Ascending aorta (tissue), 2 donors: ENCODE measurements around the gene CDC42SE1. TPM values are rescaled to one million over a fixed set of nuclear protein-coding genes. Genes with fewer than 3 reads are reported as not detected.
A peak's percentile ranks its signal among the peaks of the same experiment; 100 is the strongest.

Experiments used
- DNase-seq, 2 donors: peaks; one replicate each; pipeline ENCODE4 v3.0.0-alpha.2; 2019; ENCODE audit warnings: low spot score in 2 of 2
- H3K27ac ChIP-seq, 2 donors: fragments of 200-600 bp; sonication (generic); one replicate each; pipeline ENCODE4 v1.5.1; 2016 to 2017; ENCODE audit warnings: mild to moderate bottlenecking in 1 of 2
- H3K27me3 ChIP-seq: fragments of 200-600 bp; sonication (generic); one replicate; pipeline ENCODE4 v1.5.1; 2017
- H3K36me3 ChIP-seq, 2 donors: fragments of 200-600 bp; sonication (generic); one replicate each; pipeline ENCODE4 v1.5.1; 2016
- H3K4me1 ChIP-seq, 2 donors: fragments of 200-600 bp; sonication (generic); one replicate each; pipeline ENCODE4 v1.5.1; 2016 to 2017; ENCODE audit warnings: mild to moderate bottlenecking in 1 of 2
- H3K4me3 ChIP-seq, 2 donors: fragments of 200-600 bp; sonication (generic); one replicate each; pipeline ENCODE4 v1.5.1; 2016 to 2017; ENCODE audit warnings: mild to moderate bottlenecking in 1 of 2
- H3K9me3 ChIP-seq, 2 donors: fragments of 200-600 bp; sonication (generic); one replicate each; pipeline ENCODE4 v1.5.1; 2016
- CTCF ChIP-seq, 3 experiments: fragments of 200-600 bp in 2 of 3; fragments of 450-650 bp in 1 of 3; sonication (generic) in 2 of 3; IDR thresholded peaks; one replicate each; pipeline ENCODE4 v1.5.1; 2016 to 2019; ENCODE audit warnings: antibody characterized with exemption in 3 of 3, mild to moderate bottlenecking in 1 of 3, moderate library complexity in 1 of 3
- intact Hi-C: fragments of 100-400 bp; cut with DNase I; formaldehyde crosslinking; loops from one replicate; pipeline ENCODE4 v1.15.1; 2023
- total RNA-seq: library from RNA; depleted of rRNA; stranded (reverse); fragments of >200 nt; gene quantifications from one replicate; pipeline ENCODE4 v1.1.0, GENCODE V29; 2016

The CDC42SE1 gene
- total RNA-seq, 1 donor from 2014 or later = 42.4 TPM

GRCh38 chr1:151010346-151010726 is 49.1 kb downstream of the CDC42SE1 start:
- Histone ChIP-seq H3K4me1 (peaks cover 3 to 28% of the 10 kb centered on the region in 2 donors), H3K4me3 (no peak overlapping the region), H3K27ac (no peak overlapping the region), H3K9me3 (no peaks in the 10 kb centered on the region), H3K36me3 (no peaks in the 10 kb centered on the region), H3K27me3 (no peaks in the 10 kb centered on the region)
- no peak for DNase-seq
- no peak for TF ChIP-seq CTCF (IDR thresholded peaks at IDR 0.05)
- intact Hi-C loops = no loop called here

GRCh38 chr1:151009674-151010345 is 49.6 kb downstream of the CDC42SE1 start:
- Histone ChIP-seq H3K27me3 (no peaks in the 10 kb centered on the region), H3K27ac (peak overlapping the region in 1 of 2 donors; percentile 81), H3K9me3 (no peaks in the 10 kb centered on the region), H3K4me3 (peak overlapping the region; percentile 70 to 71), H3K36me3 (no peaks in the 10 kb centered on the region), H3K4me1 (peaks cover 6 to 33% of the 10 kb centered on the region in 2 donors)
- no peak for DNase-seq
- intact Hi-C loops = loop anchor here (2.0 to 10.0 kb wide), 3 partner anchors 49 to 315 kb away; partner anchors contain the start of genes ARNT, CDC42SE1 and GOLPH3L
- no peak for TF ChIP-seq CTCF (IDR thresholded peaks at IDR 0.05)

GRCh38 chr1:151009206-151009587 is 50.2 kb downstream of the CDC42SE1 start:
- Histone ChIP-seq H3K4me1 (peaks cover 7 to 39% of the 10 kb centered on the region in 2 donors), H3K27me3 (no peaks in the 10 kb centered on the region), H3K4me3 (peak overlapping the region; percentile 70 to 71), H3K36me3 (no peaks in the 10 kb centered on the region), H3K9me3 (no peaks in the 10 kb centered on the region), H3K27ac (peak overlapping the region; percentile 77 to 81)
- TF ChIP-seq CTCF (IDR thresholded peaks at IDR 0.05) = no peak
- DNase-seq = no peak
- intact Hi-C loops = loop anchor here (2.0 to 10.0 kb wide), 3 partner anchors 50 to 314 kb away; partner anchors contain the start of genes ARNT, CDC42SE1 and GOLPH3L

GRCh38 chr1:151008244-151009205 is 50.9 kb downstream of the CDC42SE1 start, which contains the start of gene PRUNE1:
Gene PRUNE1 (plus strand): TSS chr1:151008449. CDS start chr1:151008633, 184 bp downstream.
- peak within 1 kb of the TSS; percentile 70 to 71 for H3K4me3 ChIP-seq
- no peaks in the 10 kb centered on the region for H3K9me3 ChIP-seq
- no peaks in the 10 kb centered on the region for H3K27me3 ChIP-seq
- intact Hi-C loops = loop anchor here (1.0 to 10.0 kb wide), 5 partner anchors 31 to 314 kb away; partner anchors contain the start of genes ARNT, CDC42SE1, GABPB2 and GOLPH3L
- DNase-seq = peak; percentile 84 to 97
- peak within 1 kb of the TSS; percentile 85 to 87 for H3K27ac ChIP-seq
- peaks cover 11 to 46% of the 10 kb centered on the region in 2 donors for H3K4me1 ChIP-seq
- no peaks in the 10 kb centered on the region for H3K36me3 ChIP-seq
- TF ChIP-seq CTCF (IDR thresholded peaks at IDR 0.05) = no peak

GRCh38 chr1:151007853-151008243 is 51.6 kb downstream of the CDC42SE1 start:
- intact Hi-C loops = loop anchor here (1.0 to 10.0 kb wide), 5 partner anchors 31 to 313 kb away; partner anchors contain the start of genes ARNT, CDC42SE1, GABPB2 and GOLPH3L
- H3K36me3 ChIP-seq = no peaks in the 10 kb centered on the region
- H3K9me3 ChIP-seq = no peaks in the 10 kb centered on the region
- H3K4me3 ChIP-seq = peak overlapping the region; percentile 70 to 71
- no peaks in the 10 kb centered on the region for H3K27me3 ChIP-seq
- peak overlapping the region; percentile 85 to 87 for H3K27ac ChIP-seq
- DNase-seq = no peak
- TF ChIP-seq CTCF (IDR thresholded peaks at IDR 0.05) = no peak
- peaks cover 11 to 48% of the 10 kb centered on the region in 2 donors for H3K4me1 ChIP-seq
